HG02610 (cell line): Measurements from ENCODE around the gene PROSER3.
"Not testable (repeated sequence)": the region's sequence is repeated elsewhere in the genome, so short reads cannot be mapped to it uniquely, and the experiment has no call there.

Experiments
- ATAC-seq: cut with Tn5 transposase; IDR thresholded peaks from one replicate; pipeline ENCODE4 v1.9.1; 2021; ENCODE audit warnings: mild to moderate bottlenecking, moderate library complexity; ENCODE audit not compliant: unreplicated experiment

PROSER3 gene

GRCh38 chr19:35789978-35790944 lies 32.3 kb downstream of the PROSER3 start:
- no peak for ATAC-seq

GRCh38 chr19:35790981-35791813 lies 33.2 kb downstream of the PROSER3 start:
- ATAC-seq = no peak

- ATAC-seq = no peak
Observed at GRCh38 chr19:35791814-35792279, 33.9 kb downstream of the PROSER3 start.

- no peak for ATAC-seq
Observed at GRCh38 chr19:35792312-35792711, 34.3 kb downstream of the PROSER3 start.

- ATAC-seq = no peak
Observed at GRCh38 chr19:35792888-35793287, 34.9 kb downstream of the PROSER3 start.

GRCh38 chr19:35793381-35794165 lies 35.6 kb downstream of the PROSER3 start:
- ATAC-seq = no peak

- ATAC-seq = not testable (repeated sequence)
Observed at GRCh38 chr19:35795564-35795963, 37.6 kb downstream of the PROSER3 start.

- no peak for ATAC-seq
Observed at GRCh38 chr19:35796645-35797542, 38.9 kb downstream of the PROSER3 start.

- ATAC-seq = no peak
Observed at GRCh38 chr19:35797663-35798062, 39.7 kb downstream of the PROSER3 start.

GRCh38 chr19:35801828-35802227 lies 43.9 kb downstream of the PROSER3 start:
- ATAC-seq = no peak

GRCh38 chr19:35805526-35806102 lies 47.6 kb downstream of the PROSER3 start:
- no peak for ATAC-seq

GRCh38 chr19:35806597-35806996 lies 48.6 kb downstream of the PROSER3 start:
- ATAC-seq = no peak

- ATAC-seq = no peak
Observed at GRCh38 chr19:35807633-35808032, 49.7 kb downstream of the PROSER3 start.

- no peak for ATAC-seq
Observed at GRCh38 chr19:35811317-35812219, 53.6 kb downstream of the PROSER3 start.

- ATAC-seq = no peak
Observed at GRCh38 chr19:35812220-35813042, 54.5 kb downstream of the PROSER3 start, which contains the start of gene PRODH2. PRODH2 (minus strand) TSS chr19:35812845; CDS start chr19:35812805, 40 bp downstream.

GRCh38 chr19:35813043-35813890 lies 55.3 kb downstream of the PROSER3 start:
- ATAC-seq = no peak
